ENCODE measurements around the gene HARS1. TPM values are rescaled to one million over a fixed set of nuclear protein-coding genes. Genes with fewer than 3 reads are reported as not detected.
"Not testable (repeated sequence)": the region's sequence is repeated elsewhere in the genome, so short reads cannot be mapped to it uniquely, and the experiment has no call there.

The HARS1 gene
- total RNA-seq, 2 experiments from 2014 or later, result 81.6 to 87.6 TPM

GRCh38 chr5:140642718-140643117 lies 48.5 kb downstream of the HARS1 start:
- no peak for DNase-seq
- no peak for ATAC-seq
- Mint-ChIP-seq H3K4me3 (no peak overlapping the region), H3K4me1 (ENCODE audit: low read depth) (peaks cover 55% of the 10 kb centered on the region), H3K9me3 (ENCODE audit: insufficient read depth) (no peaks in the 10 kb centered on the region), H3K36me3 (ENCODE audit: low read depth) (peaks cover 44% of the 10 kb centered on the region), H3K27me3 (ENCODE audit: low read depth) (no peaks in the 10 kb centered on the region), H3K27ac (no peak overlapping the region)
- ChIA-PET CTCF (no interaction called here), POLR2A (interaction anchor here (0.9 to 2.8 kb wide), 4 partner anchors 48 to 243 kb away, joined by 3 to 9 read pairs (median 4); partner anchors contain the start of genes ANKHD1, HARS1 and HARS2)

GRCh38 chr5:140641716-140642115 lies 49.5 kb downstream of the HARS1 start:
- CTCF ChIA-PET, result interaction anchor here (0.6 to 1.3 kb wide), 2 partner anchors 86 to 295 kb away, joined by 3 read pairs; partner anchors contain the start of gene HBEGF
- POLR2A ChIA-PET, result interaction anchor here (0.9 to 1.6 kb wide), 3 partner anchors 69 to 242 kb away, joined by 3 to 4 read pairs (median 3); no protein-coding TSS in a partner anchor
- Mint-ChIP-seq H3K9me3 (ENCODE audit: insufficient read depth) (no peaks in the 10 kb centered on the region), H3K27ac (no peak overlapping the region), H3K27me3 (ENCODE audit: low read depth) (no peaks in the 10 kb centered on the region), H3K4me3 (no peak overlapping the region), H3K4me1 (ENCODE audit: low read depth) (peaks cover 55% of the 10 kb centered on the region), H3K36me3 (ENCODE audit: low read depth) (peaks cover 42% of the 10 kb centered on the region)
- ATAC-seq (no peak), DNase-seq (no peak)

- peaks cover 46% of the 10 kb centered on the region for H3K4me1 Mint-ChIP-seq (ENCODE audit: low read depth)
- peak within 1 kb of the TSS; percentile 94 for H3K27ac Mint-ChIP-seq
- ATAC-seq (peak; percentile 95), DNase-seq (peak; percentile 98)
- H3K4me3 Mint-ChIP-seq, result peak within 1 kb of the TSS; percentile 89
- peaks cover 27% of the 10 kb centered on the region for H3K36me3 Mint-ChIP-seq (ENCODE audit: low read depth)
- H3K27me3 Mint-ChIP-seq (ENCODE audit: low read depth), result no peaks in the 10 kb centered on the region
- ChIA-PET CTCF (interaction anchor here (0.7 to 2.2 kb wide), 15 partner anchors 8 to 395 kb away, joined by 3 to 16 read pairs (median 3); partner anchors contain the start of genes ANKHD1, EIF4EBP3, IK and NDUFA2), POLR2A (interaction anchor here (0.6 to 2.0 kb wide), 10 partner anchors 9 to 237 kb away, joined by 3 to 13 read pairs (median 3); partner anchors contain the start of genes EIF4EBP3, IK, NDUFA2 and SLC35A4)
- no peaks in the 10 kb centered on the region for H3K9me3 Mint-ChIP-seq (ENCODE audit: insufficient read depth)
Measured at GRCh38 chr5:140639148-140639981, 51.8 kb downstream of the HARS1 start, which contains the start of gene TMCO6. Gene TMCO6, plus strand, starts transcription at chr5:140639451. Its CDS starts 77 bp downstream, at chr5:140639528.

GRCh38 chr5:140638898-140639147 lies 52.3 kb downstream of the HARS1 start:
- CTCF ChIA-PET, result interaction anchor here (0.8 to 2.2 kb wide), 12 partner anchors 9 to 395 kb away, joined by 3 to 16 read pairs (median 4); partner anchors contain the start of genes EIF4EBP3, IK and NDUFA2
- Mint-ChIP-seq H3K4me1 (ENCODE audit: low read depth) (peaks cover 49% of the 10 kb centered on the region), H3K4me3 (peak overlapping the region; percentile 89), H3K36me3 (ENCODE audit: low read depth) (peaks cover 21% of the 10 kb centered on the region), H3K27ac (peak overlapping the region; percentile 94)
- DNase-seq; H3K9me3 Mint-ChIP-seq (ENCODE audit: insufficient read depth); ATAC-seq; H3K27me3 Mint-ChIP-seq (ENCODE audit: low read depth): not testable (repeated sequence)
- POLR2A ChIA-PET, result interaction anchor here (0.5 to 2.0 kb wide), 8 partner anchors 9 to 236 kb away, joined by 3 to 13 read pairs (median 4); partner anchors contain the start of genes EIF4EBP3, IK, NDUFA2 and SLC35A4

- DNase-seq, result no peak
- H3K36me3 Mint-ChIP-seq (ENCODE audit: low read depth), result peaks cover 20% of the 10 kb centered on the region
- H3K27me3 Mint-ChIP-seq (ENCODE audit: low read depth), result peaks cover 7% of the 10 kb centered on the region
- H3K9me3 Mint-ChIP-seq (ENCODE audit: insufficient read depth), result no peaks in the 10 kb centered on the region
- ChIA-PET CTCF (interaction anchor here (1.3 to 2.2 kb wide), 4 partner anchors 68 to 264 kb away, joined by 3 to 10 read pairs (median 6); no protein-coding TSS in a partner anchor), POLR2A (no interaction called here)
- H3K4me3 Mint-ChIP-seq, result no peak overlapping the region
- no peak for ATAC-seq
- H3K4me1 Mint-ChIP-seq (ENCODE audit: low read depth), result peaks cover 56% of the 10 kb centered on the region
- H3K27ac Mint-ChIP-seq, result no peak overlapping the region
Measured at GRCh38 chr5:140637371-140638100, 53.6 kb downstream of the HARS1 start.

- DNase-seq, result no peak
- Mint-ChIP-seq H3K36me3 (ENCODE audit: low read depth) (peaks cover 4% of the 10 kb centered on the region), H3K27ac (no peak overlapping the region), H3K27me3 (ENCODE audit: low read depth) (peaks cover 20% of the 10 kb centered on the region), H3K9me3 (ENCODE audit: insufficient read depth) (no peaks in the 10 kb centered on the region), H3K4me3 (no peak overlapping the region), H3K4me1 (ENCODE audit: low read depth) (peaks cover 51% of the 10 kb centered on the region)
- POLR2A ChIA-PET, result interaction anchor here (0.6 to 2.3 kb wide), 6 partner anchors 12 to 234 kb away, joined by 3 to 12 read pairs (median 5); partner anchors contain the start of genes ANKHD1, EIF4EBP3, IK and NDUFA2
- CTCF ChIA-PET, result interaction anchor here (0.7 to 2.7 kb wide), 27 partner anchors 9 to 396 kb away, joined by 3 to 28 read pairs (median 4); partner anchors contain the start of genes ANKHD1, EIF4EBP3, IK and NDUFA2
- ATAC-seq, result no peak
Measured at GRCh38 chr5:140635291-140636257, 55.6 kb downstream of the HARS1 start.

- CTCF ChIA-PET, result interaction anchor here (0.9 to 2.7 kb wide), 14 partner anchors 10 to 273 kb away, joined by 3 to 28 read pairs (median 5); partner anchors contain the start of genes EIF4EBP3, IK and NDUFA2
- ATAC-seq, result no peak
- Mint-ChIP-seq H3K27ac (no peak overlapping the region), H3K4me1 (ENCODE audit: low read depth) (peaks cover 43% of the 10 kb centered on the region), H3K9me3 (ENCODE audit: insufficient read depth) (no peaks in the 10 kb centered on the region), H3K4me3 (no peak overlapping the region), H3K27me3 (ENCODE audit: low read depth) (peaks cover 22% of the 10 kb centered on the region), H3K36me3 (ENCODE audit: low read depth) (no peaks in the 10 kb centered on the region)
- DNase-seq, result no peak
- POLR2A ChIA-PET, result interaction anchor here (0.6 to 2.3 kb wide), 4 partner anchors 13 to 345 kb away, joined by 3 to 11 read pairs (median 4); partner anchors contain the start of genes EIF4EBP3, IK and NDUFA2
Measured at GRCh38 chr5:140634103-140634502, 57.1 kb downstream of the HARS1 start.

GRCh38 chr5:140633501-140633900 lies 57.7 kb downstream of the HARS1 start:
- peak overlapping the region; percentile 75 for H3K4me3 Mint-ChIP-seq
- ChIA-PET POLR2A (no interaction called here), CTCF (interaction anchor here (1.0 to 2.7 kb wide), 7 partner anchors 25 to 281 kb away, joined by 3 to 28 read pairs (median 7); partner anchors contain the start of gene EIF4EBP3)
- H3K36me3 Mint-ChIP-seq (ENCODE audit: low read depth), result no peaks in the 10 kb centered on the region
- DNase-seq, result no peak
- peaks cover 22% of the 10 kb centered on the region for H3K27me3 Mint-ChIP-seq (ENCODE audit: low read depth)
- H3K9me3 Mint-ChIP-seq (ENCODE audit: insufficient read depth), result no peaks in the 10 kb centered on the region
- no peak overlapping the region for H3K27ac Mint-ChIP-seq
- no peak for ATAC-seq
- H3K4me1 Mint-ChIP-seq (ENCODE audit: low read depth), result peaks cover 37% of the 10 kb centered on the region

- H3K27ac Mint-ChIP-seq, result peak within 1 kb of the TSS; percentile 57
- H3K4me1 Mint-ChIP-seq (ENCODE audit: low read depth), result peaks cover 33% of the 10 kb centered on the region
- DNase-seq, result no peak
- H3K9me3 Mint-ChIP-seq (ENCODE audit: insufficient read depth), result peaks cover 2% of the 10 kb centered on the region
- CTCF ChIA-PET, result interaction anchor here (0.8 to 2.3 kb wide), 12 partner anchors 12 to 281 kb away, joined by 3 to 7 read pairs (median 4); partner anchors contain the start of genes EIF4EBP3, IK and NDUFA2
- H3K27me3 Mint-ChIP-seq (ENCODE audit: low read depth), result peaks cover 24% of the 10 kb centered on the region
- POLR2A ChIA-PET, result interaction anchor here (0.5 to 1.2 kb wide), 5 partner anchors 14 to 232 kb away, joined by 3 to 6 read pairs (median 3); partner anchors contain the start of genes ANKHD1, IK and NDUFA2
- H3K4me3 Mint-ChIP-seq, result peak within 1 kb of the TSS; percentile 75
- peaks cover 2% of the 10 kb centered on the region for H3K36me3 Mint-ChIP-seq (ENCODE audit: low read depth)
- ATAC-seq, result no peak
Measured at GRCh38 chr5:140633021-140633471, 58.1 kb downstream of the HARS1 start, which contains the start of gene CD14. Gene CD14, minus strand, starts transcription at chr5:140633175. Its CDS starts 104 bp downstream, at chr5:140633071.

Measured in activated CD8-positive, alpha-beta T cell treated with anti-CD3 and anti-CD28 coated beads, Interleukin-2, amount 10 ng/mL, durations not matched to agents 7 days and 5 days (primary cell).